Mammary epithelial cell (primary cell): Measurements from ENCODE around the gene BCAM.

ENCODE experiments used
- EZH2 ChIP-seq: IDR thresholded peaks from 2 replicates; pipeline ENCODE4 v1.6.1; 2012; ENCODE audit warnings: low read length, inconsistent platforms, borderline replicate concordance
- TF ChIP-seq, protein P1 (sequence below), 2 donors: IDR thresholded peaks in 1 of 2; conservative IDR thresholded peaks in 1 of 2; 2 replicates each; pipeline ENCODE4 v1.5.1; 2011 to 2012; ENCODE audit warnings: inconsistent platforms in 2 of 2, low read length in 2 of 2, mild to moderate bottlenecking in 2 of 2, control low read depth in 1 of 2, low read depth in 1 of 2; ENCODE audit not compliant: insufficient read depth in 1 of 2; ENCODE audit errors: extremely low read depth in 1 of 2

DNA sequence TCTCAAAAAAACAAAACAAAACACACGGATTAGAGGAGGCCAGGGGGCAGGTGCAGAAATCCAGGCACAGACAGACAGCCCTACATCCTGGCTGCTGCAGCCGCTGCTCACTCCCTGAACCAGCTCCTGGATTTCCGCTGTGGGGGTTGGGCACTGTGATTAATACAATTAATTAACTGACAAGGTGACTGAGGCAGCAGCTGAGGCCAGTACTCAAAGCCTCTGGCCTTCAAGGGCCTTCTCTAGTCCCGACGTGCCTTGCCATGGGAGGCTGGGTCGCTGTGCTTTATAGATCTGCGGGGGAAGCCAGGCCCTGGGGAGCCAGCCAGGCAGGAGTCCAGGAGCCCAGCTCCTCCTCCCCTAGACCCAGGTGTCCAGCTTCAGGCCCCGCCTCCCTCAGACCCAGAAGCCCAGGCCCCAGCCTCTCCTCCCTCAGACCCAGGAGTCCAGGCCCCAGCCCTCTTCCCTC, 41.8 kb downstream of the BCAM start:
- TF ChIP-seq, protein P1, sequence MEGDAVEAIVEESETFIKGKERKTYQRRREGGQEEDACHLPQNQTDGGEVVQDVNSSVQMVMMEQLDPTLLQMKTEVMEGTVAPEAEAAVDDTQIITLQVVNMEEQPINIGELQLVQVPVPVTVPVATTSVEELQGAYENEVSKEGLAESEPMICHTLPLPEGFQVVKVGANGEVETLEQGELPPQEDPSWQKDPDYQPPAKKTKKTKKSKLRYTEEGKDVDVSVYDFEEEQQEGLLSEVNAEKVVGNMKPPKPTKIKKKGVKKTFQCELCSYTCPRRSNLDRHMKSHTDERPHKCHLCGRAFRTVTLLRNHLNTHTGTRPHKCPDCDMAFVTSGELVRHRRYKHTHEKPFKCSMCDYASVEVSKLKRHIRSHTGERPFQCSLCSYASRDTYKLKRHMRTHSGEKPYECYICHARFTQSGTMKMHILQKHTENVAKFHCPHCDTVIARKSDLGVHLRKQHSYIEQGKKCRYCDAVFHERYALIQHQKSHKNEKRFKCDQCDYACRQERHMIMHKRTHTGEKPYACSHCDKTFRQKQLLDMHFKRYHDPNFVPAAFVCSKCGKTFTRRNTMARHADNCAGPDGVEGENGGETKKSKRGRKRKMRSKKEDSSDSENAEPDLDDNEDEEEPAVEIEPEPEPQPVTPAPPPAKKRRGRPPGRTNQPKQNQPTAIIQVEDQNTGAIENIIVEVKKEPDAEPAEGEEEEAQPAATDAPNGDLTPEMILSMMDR (conservative IDR thresholded peaks at IDR 0.05 in 1 of 2, IDR thresholded peaks at IDR 0.05 in 1 of 2; ENCODE audit: extremely low read depth in 1 of 2, insufficient read depth in 1 of 2, low read depth in 1 of 2, low read length in 2 of 2), result no peak
- TF ChIP-seq EZH2, result no peak
